ENCODE results near the gene SUN1.

DNA sequence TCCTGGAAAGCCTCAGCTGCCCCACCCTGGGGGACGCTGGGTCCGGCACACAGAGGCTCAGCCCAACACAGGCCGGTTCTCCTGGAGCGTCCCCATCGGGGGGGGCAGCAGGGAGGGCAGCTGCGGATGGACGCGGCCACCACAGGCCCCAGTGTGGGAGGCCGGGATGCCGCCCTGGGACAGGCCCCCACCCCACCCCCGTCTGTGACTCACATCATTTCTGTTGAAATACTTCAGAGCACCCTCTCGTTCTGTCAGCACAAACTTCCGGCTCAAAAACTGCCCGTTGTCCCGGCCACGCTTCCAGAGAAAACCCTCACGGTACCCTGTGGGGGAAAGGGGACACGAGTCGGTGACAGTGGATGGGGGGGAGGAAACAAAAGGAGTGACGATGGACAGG, 72.6 kb downstream of the SUN1 start:
- TF ChIP-seq, protein P1, sequence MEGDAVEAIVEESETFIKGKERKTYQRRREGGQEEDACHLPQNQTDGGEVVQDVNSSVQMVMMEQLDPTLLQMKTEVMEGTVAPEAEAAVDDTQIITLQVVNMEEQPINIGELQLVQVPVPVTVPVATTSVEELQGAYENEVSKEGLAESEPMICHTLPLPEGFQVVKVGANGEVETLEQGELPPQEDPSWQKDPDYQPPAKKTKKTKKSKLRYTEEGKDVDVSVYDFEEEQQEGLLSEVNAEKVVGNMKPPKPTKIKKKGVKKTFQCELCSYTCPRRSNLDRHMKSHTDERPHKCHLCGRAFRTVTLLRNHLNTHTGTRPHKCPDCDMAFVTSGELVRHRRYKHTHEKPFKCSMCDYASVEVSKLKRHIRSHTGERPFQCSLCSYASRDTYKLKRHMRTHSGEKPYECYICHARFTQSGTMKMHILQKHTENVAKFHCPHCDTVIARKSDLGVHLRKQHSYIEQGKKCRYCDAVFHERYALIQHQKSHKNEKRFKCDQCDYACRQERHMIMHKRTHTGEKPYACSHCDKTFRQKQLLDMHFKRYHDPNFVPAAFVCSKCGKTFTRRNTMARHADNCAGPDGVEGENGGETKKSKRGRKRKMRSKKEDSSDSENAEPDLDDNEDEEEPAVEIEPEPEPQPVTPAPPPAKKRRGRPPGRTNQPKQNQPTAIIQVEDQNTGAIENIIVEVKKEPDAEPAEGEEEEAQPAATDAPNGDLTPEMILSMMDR (IDR thresholded peaks at IDR 0.05; ENCODE audit: low read depth, low read length, missing input control), result no peak
- TF ChIP-seq EGR1 (IDR thresholded peaks at IDR 0.05; ENCODE audit: low read depth in 2 of 2) (no peak), RAD21 (IDR thresholded peaks at IDR 0.05) (no peak), REST (IDR thresholded peaks at IDR 0.05) (no peak), RXRA (IDR thresholded peaks at IDR 0.05) (no peak)
